ENCODE data around the gene CZIB.
A peak's percentile ranks its signal among the peaks of the same experiment; 100 is the strongest.

The CZIB gene

DNA sequence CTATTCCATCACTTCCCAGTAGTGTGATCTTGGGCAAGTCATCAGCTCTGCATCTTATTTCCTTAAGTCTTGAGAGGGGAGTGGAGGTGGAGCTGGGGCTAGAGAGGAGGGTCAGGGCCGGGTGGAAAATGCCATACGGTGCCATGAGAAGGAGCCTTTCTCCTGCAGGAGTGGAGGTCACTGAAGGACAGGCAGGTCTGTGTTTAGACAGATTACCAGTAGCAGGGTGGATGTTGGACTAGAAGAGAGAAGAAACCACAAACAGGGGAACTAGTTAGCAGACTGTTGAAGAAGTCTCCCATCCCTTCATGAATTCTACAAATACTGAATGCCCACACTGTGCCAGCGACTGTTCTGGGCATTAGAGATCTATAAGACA is 37.7 kb downstream of the CZIB start:
- no peak for DNase-seq (ENCODE audit: low read depth)
- no peak overlapping the region for H3K4me3 ChIP-seq (ENCODE audit: low read depth, low read length)
- TF ChIP-seq POLR2A (IDR thresholded peaks at IDR 0.05; ENCODE audit: extremely low read depth, insufficient read length) (no peak), MYC (IDR thresholded peaks at IDR 0.05; ENCODE audit: low read depth, low read length) (no peak), CTCF (IDR thresholded peaks at IDR 0.05; ENCODE audit: low read depth, low read length) (no peak)
- TF ChIP-seq, protein P1, sequence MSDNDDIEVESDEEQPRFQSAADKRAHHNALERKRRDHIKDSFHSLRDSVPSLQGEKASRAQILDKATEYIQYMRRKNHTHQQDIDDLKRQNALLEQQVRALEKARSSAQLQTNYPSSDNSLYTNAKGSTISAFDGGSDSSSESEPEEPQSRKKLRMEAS (IDR thresholded peaks at IDR 0.05; ENCODE audit: low read depth, low read length), result no peak

GRCh38 chr1:53182111-53182593 is 38.3 kb downstream of the CZIB start:
- DNase-seq (ENCODE audit: low read depth), result peak; percentile 77

DNA sequence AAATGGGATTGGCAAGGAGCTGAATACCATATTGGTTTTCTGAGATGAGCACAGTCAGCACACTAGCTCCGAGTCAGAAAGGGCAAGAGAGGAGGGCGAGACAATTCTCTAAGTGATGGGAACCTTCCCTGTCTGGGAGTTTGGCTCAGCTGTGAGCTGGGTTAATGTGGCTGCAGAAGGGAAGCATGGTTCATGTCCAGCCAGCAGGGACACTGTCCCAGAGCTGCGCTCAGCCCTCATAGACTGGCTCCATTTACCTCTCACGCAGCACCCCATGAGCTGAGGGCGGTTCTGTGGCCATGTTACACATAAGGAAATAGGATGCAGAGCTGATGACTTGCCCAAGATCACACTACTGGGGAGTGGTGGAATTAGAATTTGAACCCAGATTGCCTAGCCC is 39.5 kb downstream of the CZIB start:
- DNase-seq (ENCODE audit: low read depth), result no peak
- TF ChIP-seq CTCF (IDR thresholded peaks at IDR 0.05; ENCODE audit: low read depth, low read length) (no peak), MYC (IDR thresholded peaks at IDR 0.05; ENCODE audit: low read depth, low read length) (no peak), POLR2A (IDR thresholded peaks at IDR 0.05; ENCODE audit: extremely low read depth, insufficient read length) (no peak)
- TF ChIP-seq, protein P1 (IDR thresholded peaks at IDR 0.05; ENCODE audit: low read depth, low read length), result no peak
- no peak overlapping the region for H3K4me3 ChIP-seq (ENCODE audit: low read depth, low read length)

More at GRCh38 chr1:53182111-53182593, 38.3 kb downstream of the CZIB start:
- no peak overlapping the region for H3K4me3 ChIP-seq (ENCODE audit: low read depth, low read length)
- TF ChIP-seq, protein P1 (IDR thresholded peaks at IDR 0.05; ENCODE audit: low read depth, low read length), result no peak
- peak; percentile 79 for TF ChIP-seq CTCF (IDR thresholded peaks at IDR 0.05; ENCODE audit: low read depth, low read length)

DNA sequence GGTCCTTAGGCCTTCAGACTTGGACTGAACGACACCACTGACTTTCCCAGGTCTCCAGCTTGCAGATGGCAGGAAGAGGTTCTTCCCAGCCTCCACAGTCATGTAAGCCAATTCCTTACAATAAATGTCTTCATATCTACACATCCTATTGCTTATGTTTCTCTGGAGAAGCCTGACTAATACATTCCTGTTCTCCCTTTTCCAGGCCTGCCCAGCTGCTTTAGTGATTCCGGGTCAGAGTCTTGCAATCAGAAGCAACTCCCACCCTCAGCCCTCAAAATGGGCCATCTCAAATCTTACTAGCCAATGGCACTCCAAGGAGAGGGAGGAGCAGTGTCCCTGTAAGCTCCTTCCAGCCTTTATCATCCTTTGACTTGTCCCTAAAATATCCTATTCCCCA is 40.2 kb downstream of the CZIB start:
- no peak for DNase-seq (ENCODE audit: low read depth)
- H3K4me3 ChIP-seq (ENCODE audit: low read depth, low read length), result no peak overlapping the region

GRCh38 chr1:53176452-53177208 is 43.8 kb downstream of the CZIB start:
- no peak for DNase-seq (ENCODE audit: low read depth)
- no peak overlapping the region for H3K4me3 ChIP-seq (ENCODE audit: low read depth, low read length)
- no peak for TF ChIP-seq MYC (IDR thresholded peaks at IDR 0.05; ENCODE audit: low read depth, low read length)
- TF ChIP-seq POLR2A (IDR thresholded peaks at IDR 0.05; ENCODE audit: extremely low read depth, insufficient read length), result no peak
- TF ChIP-seq, protein P1 (IDR thresholded peaks at IDR 0.05; ENCODE audit: low read depth, low read length), result no peak
- TF ChIP-seq CTCF (IDR thresholded peaks at IDR 0.05; ENCODE audit: low read depth, low read length), result no peak

More for the DNA sequence above, 40.2 kb downstream of the CZIB start:
- no peak for TF ChIP-seq POLR2A (IDR thresholded peaks at IDR 0.05; ENCODE audit: extremely low read depth, insufficient read length)
- TF ChIP-seq MYC (IDR thresholded peaks at IDR 0.05; ENCODE audit: low read depth, low read length), result no peak
- TF ChIP-seq CTCF (IDR thresholded peaks at IDR 0.05; ENCODE audit: low read depth, low read length), result no peak
- TF ChIP-seq, protein P1 (IDR thresholded peaks at IDR 0.05; ENCODE audit: low read depth, low read length), result no peak

Measured in NB4 (cell line).